Cerebellar nuclear complex (tissue), 1 donor: ENCODE results near the gene PLCD3.

Experiments used
- DNase-seq, 2 experiments: peaks; one replicate each; lab custom pipeline; 2025; lab: John Stamatoyannopoulos, UW

Gene PLCD3

DNA sequence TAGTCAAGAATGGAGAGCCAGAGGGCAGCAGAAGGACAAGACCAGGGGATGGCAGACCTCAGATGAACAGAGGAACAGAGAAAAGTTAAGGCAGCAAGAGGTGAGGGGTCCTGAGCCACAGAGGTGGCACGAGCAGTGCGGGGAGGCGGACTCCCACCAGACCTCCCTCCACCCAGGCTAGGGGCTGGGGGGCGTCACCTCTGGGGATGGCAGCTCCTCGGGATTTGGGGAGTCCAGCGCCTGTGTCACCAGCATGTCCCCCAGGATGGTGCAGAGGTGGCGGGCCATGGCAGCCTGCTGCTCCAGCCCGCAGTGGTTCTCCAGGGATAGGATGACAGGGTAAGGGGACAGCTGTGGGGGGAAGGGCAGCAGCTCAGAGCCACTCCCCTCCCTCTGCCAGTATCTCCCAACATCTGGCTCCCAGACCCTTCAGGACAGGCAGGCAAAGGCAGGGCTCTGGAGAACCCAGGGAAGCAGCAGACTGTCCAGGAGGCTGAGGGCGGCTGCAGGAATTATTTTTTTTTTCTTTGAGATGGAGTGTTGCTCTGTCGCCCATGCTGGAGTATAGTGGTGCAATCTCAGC lies 15.8 kb downstream of the PLCD3 start:
- DNase-seq = no peak

DNA sequence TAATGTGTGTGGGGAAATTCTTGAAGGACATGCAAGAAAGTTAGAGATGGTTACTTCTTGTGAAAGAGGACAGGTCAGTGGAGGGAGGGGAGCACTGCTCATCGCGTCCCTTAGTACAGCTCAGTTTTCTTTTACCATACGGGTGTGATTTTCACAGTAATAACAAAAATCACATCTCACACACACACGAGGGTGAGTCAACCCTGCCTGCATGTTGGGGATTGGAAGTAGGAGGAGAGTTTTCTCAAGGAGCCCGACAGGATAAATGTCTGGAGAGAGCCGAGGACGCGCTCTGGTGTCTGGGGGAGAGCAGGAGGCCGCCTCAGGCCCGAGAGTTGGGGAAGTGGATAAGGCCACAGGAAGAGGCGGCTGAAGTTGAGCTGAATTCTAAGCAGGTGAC lies 16.4 kb downstream of the PLCD3 start:
- no peak for DNase-seq

DNA sequence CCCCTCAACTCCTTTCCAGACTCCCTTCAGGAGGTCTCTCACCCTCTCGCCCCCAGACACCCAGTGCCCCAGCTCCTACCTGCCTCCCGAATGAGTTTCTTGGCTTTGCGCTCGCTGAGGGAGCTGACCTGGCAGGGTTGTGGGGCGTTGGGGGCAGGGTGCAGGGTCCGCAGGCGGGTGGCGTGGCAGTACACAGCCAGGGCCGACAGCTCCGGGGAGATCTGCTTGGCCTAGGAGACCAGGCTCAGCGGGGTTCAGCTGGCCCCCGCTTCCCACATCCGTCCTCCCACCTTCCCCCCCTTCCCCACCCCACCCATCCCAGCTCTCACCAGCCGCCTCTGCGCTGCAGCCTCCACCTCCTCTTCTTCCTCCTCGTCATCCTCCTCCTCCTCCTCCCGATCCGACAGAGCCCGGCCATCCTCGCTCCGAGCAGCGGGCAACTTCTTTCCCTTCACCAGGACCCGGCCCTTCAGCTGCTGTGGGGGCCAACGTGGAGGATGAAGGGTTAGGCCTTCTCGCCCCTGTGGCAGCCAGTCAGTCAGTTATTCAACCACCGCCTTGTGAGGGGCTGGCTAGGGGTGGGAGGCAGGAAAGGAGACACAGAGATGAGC lies 17.2 kb downstream of the PLCD3 start:
- DNase-seq = no peak

DNA sequence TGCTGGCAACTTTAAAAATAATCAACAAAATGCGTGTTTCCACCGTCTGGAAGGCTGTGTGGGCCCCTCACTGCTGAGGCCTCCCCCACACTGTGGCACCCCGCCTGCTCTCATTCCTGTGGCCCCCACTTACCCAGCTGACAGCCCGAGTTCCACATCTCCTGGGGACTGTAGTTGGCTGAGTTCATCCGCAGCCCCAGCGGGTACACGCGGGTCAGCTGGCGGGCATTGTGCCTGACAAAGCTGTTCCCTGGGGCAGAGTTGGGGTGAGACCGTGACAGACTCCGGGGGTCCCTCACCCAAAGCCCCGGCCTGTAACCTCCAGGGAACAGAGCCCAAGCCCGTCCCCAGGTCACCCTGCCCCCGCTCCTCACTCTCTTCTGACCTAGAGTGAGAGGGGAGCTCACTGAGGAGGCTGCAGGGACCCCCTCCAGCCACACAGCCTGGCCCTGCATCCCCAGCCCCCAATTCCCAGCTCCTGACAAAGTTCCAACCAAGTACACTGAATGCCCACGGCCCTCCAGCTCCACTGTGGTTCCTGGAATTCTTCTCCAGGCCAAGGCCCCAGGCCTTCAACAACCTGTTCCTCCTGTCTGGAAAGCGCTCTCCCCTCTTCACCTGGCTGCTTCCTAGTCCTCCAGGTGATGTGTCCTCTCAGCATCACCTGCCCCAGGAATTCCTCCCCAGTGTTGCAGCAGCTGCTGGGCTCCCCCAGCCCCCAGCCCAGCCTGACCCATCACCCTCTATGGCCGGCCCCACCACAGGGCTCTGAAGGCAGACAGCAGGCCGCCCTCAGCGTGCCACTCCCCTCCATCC lies 18.0 kb downstream of the PLCD3 start:
- DNase-seq = no peak

DNA sequence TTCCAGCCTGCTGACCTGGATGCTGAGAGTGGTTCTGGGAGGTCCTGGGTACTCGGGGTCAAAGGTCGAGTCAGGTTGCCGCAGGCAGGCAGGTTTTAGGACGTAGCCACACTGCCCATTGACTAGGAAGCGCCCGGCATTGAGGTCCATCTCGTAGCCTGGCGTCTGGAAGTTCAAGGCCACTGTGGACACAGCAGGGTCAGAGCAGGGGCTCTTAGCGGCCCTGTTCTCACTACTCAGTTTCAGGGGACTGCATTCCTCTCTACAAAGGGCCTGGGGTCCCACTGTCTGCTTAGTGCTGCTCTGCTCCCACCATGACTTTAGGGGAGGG lies 18.9 kb downstream of the PLCD3 start:
- DNase-seq = no peak

DNA sequence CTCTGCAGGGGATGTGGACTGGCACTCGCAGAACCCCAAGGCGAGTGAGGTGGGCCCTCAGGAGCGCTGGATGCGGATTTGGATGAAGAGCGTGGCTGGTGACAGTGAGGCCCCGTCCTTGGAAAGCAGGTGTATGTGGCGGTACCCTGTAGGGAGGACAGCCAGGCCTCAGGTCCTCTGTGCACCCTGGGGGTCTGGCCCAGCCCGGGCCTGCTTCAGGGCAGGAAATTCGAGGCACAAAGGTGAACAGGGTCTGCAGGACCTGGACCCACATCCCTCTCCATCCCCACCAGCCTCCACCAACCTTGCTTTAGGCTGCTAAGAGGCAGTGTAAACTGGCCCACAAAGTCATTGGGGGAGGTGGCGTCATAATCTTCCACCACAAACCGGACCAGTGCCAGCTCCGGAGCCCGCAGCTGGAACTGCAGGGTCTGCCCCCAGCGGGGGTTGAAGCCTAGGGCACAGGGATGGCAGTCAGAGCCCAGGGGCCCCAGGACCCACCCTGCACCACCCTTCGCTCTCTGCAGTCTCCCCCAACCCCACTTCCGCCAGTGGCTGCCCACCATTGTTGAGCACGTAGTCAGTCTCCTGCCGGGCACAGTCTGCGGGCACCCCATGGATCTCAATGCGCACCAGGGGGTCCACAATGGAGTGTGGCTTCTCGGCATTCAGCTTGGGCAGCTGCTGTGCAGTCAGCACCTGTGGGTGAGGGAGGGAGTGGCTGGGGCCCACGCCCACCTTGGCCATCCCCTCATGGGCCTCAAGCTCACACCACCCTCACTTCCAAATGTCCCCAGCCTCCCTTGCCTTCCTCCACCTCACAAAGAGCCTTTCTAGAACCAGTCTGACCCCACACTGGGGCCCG lies 19.5 kb downstream of the PLCD3 start:
- no peak for DNase-seq

DNA sequence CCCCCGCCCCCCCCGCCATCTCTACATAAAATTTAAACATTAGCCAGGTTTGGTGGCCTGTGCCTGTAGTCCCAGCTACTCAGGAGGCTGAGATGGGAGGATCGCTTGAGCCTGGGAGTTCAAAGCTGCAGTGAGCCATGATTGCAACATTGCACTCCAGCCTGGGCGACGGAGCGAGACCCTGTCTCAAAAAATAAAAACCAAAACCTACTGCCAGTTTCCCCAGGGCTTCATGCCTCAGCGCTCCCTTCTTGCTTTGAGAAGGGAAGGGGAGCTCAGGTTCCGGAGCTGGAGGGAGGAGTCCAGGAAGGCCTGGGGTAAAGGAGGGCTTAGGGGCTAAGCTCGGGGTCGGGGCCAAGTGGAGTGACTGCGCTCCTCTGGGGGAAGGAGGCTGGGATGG lies 20.5 kb downstream of the PLCD3 start:
- DNase-seq = no peak

DNA sequence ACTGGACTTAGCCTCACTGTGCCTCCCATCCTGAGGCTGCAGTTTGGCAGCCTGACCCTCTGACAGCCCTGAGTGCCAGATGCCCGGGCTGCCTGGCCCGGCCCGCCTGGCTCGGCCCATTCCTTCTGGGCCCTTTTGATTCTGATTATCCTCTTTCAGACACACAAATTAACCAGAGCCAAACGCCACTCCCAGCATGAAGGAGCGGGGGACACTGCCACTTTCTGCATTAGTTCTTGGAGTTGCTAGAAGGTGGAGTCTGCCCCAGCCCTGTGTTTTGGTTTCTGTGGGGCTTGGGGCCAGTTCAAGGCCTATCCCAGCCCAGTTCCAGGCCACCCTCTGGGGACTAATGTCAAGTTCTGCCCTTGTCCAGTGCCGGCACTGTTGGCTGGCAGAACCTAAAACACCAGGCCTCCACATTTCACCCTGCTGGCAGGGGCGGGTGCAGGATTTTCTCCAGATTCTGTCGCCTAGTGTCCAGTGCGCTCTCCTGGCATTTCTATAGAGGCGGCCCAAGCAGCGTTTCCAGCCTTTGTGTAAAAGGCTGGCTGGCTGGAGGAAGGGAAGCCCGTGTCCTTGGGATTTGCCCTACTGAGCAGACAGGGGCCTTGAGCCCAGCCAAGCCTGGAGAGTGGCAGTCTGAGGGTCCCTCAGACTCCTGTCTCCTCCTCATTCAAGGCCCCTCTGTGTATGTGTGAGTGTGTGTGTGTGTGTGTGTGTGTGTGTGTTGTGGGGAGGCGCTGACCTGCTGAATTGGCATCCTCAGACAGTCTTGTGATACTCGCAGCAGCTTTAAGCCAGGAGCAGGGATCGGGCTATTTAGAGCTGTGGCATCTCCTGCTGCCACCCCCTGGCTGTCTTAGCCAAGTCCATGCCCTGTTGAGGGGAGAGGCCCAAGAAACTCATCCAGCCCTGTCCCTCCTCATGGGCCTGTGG lies 21.4 kb downstream of the PLCD3 start:
- DNase-seq = peak in 1 of 2 experiments; percentile 24

DNA sequence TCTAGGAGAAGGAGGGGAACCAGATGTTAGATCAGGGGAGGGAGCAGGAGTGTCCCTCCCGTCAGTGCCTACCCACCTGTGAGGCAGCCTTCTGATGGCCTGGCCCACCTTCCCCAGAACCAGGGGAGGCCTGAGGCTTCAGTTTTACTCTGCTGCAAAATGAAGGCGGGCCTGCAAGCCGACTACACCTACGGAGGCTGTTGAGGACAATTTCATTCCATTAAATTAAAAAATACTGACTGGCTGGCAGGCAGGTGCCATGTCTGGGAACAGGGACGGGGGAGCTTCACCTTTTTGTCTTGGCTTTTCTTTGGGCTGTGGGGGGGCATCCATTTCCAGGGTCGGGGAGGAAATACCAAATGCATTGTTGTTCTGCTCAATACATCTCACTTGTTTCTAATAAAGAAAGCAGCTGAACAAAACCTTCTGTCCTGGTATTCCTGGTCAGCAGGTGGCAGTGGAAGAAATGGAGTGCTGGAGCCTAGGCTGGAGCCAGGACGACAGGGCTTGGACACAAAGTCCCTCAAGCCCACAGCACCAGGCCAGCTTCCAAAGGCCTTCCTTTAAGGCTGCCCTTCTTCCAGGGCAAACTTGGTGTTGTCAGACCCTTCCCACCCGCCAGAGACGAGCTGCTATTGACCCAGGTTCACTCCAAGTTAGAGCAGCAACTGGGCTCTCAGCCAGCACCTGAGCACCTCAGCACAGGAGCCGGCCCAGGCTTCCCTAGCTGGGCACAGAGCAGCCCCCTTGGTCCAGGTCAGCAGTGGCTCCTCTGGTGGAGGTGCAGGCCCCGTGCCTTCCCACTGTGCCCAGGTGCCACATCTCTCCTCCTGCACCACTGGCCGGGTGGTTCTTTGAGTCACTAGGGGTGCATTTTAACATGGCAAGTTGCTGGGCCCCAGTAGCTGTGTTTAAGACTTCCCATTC lies 23.5 kb downstream of the PLCD3 start:
- DNase-seq = no peak

DNA sequence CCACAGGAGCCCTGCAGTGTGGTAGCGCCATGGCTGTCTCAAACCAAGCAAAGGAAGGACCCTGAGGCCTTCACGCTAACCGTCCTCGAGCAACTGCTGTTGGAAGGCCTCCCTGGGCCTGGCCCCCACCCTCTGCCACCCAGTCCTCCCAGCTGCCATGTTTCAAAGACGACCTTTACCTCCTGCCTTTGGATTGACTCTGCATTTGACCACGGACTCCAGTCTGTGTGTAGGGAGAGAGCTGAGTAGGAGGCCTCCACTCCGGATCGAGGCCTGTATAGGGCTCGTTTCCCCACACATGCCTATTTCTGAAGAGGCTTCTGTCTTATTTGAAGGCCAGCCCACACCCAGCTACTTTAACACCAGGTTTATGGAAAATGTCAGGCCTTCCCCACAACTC lies 24.3 kb downstream of the PLCD3 start:
- no peak for DNase-seq

DNA sequence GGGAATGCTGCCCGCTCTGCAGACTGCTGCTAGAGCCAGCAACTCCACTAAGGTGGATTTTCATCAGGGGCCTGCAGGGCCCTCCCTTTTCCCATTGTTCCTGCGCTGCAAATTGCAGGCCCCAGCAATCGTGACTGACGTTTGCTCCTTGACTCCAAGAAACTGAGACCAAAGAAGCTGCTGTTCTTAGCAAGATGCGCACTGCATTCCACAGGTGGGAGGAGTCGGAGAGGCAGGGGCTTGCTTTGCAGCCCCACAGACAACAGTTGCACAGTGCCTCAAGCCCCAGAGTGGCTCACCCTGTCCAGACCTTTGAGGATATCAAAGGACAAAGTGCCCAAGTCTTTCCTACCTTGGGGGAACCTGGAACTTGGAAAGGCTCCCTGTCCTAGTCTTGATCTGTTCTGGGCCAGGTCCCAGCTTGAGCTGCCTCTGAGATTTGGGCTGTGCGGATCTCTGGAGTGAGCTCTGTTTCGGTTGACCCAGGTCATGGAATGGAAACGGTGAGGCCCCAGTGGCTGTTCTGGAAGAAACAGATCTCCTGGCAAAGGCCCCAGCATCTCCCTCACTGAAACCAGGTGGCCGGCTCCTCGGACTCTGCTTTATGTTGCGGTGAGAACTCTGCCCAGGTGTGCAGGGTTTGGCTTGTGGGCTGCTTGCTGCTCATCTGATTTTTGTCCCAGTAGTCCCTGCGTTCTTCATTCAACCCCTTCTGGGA lies 24.9 kb downstream of the PLCD3 start:
- no peak for DNase-seq

DNA sequence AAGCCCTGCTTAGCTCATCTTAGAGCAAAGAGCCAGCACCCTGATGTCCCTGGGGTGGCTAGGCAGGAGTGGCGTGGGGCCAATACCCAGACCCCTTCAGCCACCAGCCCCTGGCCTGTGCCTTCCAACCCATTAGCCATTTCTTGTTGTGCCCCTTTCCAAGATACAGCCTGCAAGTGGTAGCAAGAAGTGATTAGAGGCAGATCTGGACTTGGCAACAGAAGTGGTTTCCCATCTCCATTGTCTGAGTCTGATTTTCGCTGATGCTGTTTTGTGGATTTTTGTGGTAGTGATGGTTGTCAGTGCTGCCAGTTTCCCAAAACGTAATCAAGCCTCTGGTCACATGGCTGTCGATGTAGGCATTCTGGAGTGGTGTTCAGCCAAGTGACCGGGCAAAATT lies 25.7 kb downstream of the PLCD3 start:
- no peak for DNase-seq

DNA sequence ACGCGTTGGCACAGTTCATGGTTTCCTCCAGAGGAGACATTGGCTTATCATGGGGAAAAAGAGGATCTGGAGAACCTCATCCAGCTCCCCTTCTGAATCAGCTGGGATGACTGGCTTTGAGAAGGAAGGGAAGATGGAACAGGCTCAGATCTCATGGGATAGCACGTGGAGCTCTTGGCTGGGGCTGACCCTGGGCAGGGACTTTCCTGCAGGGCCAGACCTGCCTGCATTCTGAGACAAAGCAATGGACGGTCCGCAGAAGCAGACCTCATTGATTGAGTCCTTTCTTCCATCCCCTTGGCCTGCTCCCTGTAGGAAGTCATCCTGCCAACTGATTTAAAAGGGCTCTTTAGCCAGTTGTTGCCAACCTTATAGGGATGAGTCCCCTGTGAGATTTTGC lies 26.2 kb downstream of the PLCD3 start:
- DNase-seq = no peak

DNA sequence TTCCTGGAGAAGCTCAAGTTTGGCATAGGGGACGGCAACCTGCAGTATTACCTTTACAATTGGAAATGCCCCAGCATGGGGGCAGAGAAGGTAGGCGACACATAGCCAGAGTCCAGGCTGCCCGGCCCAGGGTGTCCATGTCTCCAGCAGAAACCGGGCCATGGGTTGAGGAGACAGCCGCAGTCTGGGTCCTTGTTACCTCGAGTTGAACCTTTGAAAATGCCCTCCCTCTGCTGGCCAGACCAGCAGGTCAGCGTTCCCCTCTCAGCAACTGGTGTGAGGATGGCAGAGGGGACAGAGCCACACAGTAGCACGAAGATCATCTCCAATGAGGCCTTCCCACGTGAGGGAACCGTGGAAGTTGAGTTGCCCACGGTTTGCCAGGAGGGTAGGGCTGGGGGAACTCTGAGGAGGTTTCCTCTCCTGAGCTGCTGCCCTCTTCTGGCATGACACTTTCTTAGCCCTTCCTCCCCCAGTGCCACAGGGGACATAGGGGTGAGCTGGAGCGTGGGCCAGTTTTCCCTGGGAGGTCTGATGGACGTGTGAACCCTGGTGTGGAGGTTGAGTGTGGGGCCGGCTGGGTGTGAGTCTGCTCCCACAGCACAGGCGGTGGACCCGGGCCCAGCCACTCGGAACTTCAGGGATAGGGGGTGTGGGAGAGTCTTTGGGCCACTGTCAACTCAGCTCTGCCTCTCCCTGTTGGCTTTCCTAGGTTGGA lies 27.2 kb downstream of the PLCD3 start:
- DNase-seq = no peak

DNA sequence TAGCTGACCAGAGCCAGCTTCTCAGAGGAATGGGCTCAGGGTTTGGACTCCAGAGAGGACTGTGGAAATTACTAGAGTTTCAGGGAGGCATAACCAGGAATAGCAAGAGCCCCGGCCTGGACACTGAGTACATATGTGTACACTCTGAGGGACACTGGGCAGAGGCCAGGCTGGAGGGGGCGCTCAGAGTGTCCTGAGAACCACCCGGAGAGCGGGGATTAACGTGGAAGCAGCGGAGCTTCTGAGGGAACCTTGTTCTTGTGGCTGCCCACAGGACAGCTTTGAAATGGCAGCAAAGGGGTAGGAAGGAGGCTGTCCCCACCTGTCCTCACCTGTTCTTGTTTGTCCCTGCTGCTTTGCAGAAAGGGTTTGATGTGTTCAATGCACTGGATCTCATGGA lies 27.8 kb downstream of the PLCD3 start:
- DNase-seq = no peak

DNA sequence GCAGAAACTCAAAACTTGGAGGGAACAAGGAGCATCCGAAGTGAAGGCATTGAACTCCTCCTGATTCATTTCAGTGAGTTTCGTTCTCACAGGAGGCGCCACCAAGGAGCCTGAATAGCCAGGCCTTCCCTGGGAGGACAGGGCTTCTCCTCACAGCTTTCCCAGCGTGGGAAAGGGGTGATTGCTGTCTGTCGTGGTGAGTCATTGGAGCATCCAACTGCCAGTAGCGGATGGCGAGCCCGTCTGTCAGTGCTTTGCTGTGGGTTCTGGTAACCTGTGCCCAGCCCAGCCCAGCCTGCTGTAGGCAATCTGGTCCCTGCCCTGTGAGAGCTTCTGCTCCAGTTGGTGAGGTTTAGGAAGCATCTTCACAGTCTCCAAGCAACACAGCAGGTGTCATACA lies 28.3 kb downstream of the PLCD3 start:
- no peak for DNase-seq

DNA sequence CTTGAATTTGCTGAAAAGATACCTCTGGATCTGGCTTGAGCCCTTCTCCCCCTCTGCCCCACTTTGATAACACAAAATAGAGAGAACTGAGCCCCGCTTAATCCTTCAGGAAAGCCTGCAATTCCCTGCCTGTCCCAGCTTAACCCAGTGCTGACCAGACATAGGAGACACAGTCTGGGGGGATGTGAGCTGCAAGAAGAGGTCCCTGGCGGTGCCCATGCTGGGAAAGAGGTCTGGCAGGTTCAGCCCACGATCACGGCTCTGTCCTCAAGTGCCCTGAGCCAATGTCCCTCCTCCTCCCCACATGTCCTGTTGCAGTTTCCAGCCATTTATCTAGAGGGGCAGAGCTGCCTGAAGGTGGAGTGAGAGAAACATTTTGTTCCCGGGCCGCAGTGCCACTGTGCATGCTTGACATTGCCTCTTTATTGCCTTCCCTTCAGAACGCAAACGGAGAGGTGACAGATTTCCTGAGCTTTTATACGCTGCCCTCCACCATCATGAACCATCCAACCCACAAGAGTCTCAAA lies 29.0 kb downstream of the PLCD3 start:
- DNase-seq = no peak

DNA sequence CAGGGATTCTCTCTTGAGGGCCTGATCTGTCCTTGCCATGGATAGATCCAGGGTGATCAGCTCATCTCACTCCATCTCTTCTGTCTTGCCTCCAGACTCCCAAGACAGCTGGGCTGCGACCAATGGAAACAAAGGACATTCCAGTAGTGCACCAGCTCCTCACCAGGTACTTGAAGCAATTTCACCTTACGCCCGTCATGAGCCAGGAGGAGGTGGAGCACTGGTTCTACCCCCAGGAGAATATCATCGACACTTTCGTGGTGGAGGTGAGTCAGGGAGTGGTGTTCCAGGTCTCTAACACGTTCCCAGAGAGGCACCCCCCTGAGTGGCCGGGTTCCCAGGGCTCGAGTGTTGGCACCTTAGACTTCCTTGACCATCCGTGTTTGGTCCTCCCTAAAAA lies 29.5 kb downstream of the PLCD3 start:
- DNase-seq = no peak
